ENCODE measurements around the gene TRABD2B. TPM values are rescaled to one million over a fixed set of nuclear protein-coding genes. Genes with fewer than 3 reads are reported as not detected.

The TRABD2B gene
- polyA plus RNA-seq, 3 donors, result 23.1 to 26.6 (median 24.7) TPM

DNA sequence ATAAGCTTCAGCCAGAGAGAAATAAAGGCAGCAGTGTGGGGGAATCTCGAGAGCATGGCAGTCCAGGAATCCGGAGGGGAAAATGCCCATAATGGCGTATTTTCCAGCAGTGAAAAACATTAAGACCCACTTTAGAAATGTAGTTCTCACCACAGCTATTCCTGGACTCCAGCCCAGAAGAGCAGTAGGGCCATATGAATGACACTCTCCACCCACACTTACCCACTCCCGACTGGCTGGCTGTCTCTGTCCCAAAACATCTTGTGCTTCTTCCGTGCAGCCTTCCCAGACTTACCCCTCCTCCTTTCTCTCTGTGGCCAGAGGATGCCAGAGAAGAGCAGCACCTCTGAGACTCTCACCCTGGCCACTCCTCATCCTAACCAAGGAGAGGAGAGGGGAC lies 56.4 kb downstream of the TRABD2B start:
- no peak for DNase-seq

DNA sequence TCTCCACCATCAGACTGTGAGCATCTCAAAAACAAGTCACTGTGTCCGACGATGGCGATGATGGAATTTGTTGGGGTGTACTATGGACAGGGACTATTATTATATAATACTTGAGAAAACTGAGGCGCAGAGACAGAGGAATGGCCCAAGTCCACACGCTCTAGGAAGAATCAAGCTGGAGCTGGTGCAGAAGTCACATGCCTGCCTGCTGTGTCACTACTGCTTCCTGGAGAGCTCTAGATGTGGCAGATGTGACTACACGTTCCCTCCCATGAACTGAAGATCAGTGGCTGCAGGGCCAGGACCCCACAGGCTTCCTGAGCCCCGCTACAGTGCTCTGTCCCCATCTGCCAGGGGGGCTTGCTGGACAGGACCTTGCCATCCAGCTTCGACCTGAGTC lies 56.9 kb downstream of the TRABD2B start:
- no peak for DNase-seq

DNA sequence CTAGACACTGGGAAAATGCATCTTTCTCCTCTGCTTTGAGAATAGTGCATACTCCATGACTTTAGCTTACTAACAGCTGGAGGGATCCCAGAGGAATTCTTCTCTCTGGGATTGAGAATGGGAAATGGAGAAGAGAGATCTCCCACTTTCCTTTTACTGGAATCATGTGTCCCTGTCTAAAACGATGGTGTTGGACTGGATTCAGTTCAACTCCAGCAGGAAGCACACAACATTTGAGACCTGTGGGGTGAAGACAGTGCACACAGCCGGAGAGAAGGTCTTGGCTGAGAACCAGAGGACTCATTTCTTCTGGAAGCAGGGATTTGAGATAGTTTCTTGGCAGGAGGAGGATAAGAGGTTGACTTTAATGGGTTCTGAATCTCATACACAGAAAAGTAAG lies 58.7 kb downstream of the TRABD2B start:
- DNase-seq, result no peak

DNA sequence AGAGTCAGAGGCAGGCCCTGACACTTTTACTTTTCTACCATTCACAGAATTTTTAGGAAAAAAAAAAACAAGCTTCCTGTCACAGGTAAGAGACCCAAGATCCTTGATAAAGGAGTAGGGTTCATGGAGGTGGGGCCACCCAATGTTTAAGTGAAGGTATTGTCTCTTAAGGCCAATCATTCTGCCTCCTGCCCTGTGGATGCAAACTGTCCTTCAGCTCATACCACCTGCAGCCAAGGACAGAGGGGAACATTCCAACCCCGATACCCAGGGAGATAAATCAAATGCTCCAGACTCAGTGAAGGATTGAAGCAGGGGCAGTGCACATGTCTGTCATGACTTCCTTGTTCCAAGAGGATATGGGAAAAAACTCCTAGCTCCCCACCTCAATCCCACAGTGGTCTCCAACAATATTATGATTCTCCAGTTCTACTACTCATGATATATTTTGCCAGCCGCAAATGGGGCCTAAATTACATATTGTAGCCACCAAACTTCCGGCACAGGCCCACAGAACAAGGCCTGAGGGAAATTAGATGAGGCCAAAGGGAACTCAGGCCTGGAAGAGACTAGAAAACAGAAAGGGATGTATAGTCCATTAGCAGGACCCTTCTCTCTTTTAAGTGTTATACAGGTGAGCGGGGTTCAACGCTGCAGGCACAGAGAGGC lies 59.5 kb downstream of the TRABD2B start:
- no peak for DNase-seq

DNA sequence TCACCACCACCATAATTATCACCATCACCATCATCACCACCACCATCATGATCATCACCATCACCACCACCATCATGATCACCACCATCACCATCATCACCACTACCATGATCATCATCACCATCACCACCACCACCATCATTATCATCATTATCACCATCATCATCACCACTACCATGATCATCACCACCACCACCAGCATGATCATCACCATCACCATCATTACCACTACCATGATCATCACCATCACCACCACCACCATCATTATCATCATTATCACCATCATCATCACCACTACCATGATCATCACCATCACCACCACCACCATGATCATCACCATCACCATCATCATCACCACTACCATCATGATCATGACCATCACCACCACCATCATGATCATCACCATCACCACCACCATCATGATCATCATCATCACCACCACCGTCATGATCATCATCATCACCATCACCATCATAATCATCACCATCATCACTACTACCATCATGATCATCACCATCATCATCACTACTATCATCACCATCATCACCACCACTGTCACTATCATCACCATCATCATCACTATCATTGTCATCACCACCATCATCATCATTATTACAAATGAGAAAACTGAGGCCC lies 60.2 kb downstream of the TRABD2B start:
- DNase-seq, result no peak

DNA sequence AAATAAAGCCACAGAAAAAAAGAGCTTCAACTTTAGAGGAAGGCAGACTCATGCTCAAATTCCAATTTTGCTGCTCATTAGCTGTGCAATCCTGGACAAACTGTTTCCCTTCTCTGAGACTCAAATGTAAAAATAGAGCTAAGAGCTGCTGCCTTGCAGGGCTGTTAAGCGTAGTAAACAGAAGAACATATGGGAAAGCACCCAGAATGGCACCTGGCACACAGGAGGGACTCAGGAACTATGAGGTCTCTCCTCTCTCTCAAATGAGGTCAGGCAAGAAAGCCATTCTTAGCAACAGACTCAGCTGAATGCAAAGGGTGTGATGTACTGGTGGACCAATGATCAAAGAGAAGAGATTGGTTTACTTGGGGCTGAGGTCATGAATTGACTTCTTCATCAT lies 61.3 kb downstream of the TRABD2B start:
- DNase-seq, result no peak

DNA sequence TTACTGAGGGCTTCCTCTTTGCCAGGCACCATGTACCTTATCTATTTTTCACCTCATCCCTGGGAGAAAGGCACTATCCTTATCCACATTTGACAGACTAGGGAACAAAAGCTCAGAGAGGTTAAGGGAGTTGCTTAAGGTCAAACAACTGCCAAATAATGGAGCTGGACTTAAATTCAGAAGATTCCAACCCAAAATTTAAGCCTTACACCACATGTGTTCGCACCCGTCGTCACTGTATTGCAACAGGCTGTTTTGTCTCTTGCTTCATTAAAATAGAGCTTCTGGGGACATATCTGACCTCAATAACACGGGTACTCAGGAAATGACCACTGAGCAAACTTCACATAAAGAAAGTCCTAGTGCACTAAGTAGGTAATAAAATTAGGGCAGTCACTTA lies 62.0 kb downstream of the TRABD2B start:
- DNase-seq, result no peak

DNA sequence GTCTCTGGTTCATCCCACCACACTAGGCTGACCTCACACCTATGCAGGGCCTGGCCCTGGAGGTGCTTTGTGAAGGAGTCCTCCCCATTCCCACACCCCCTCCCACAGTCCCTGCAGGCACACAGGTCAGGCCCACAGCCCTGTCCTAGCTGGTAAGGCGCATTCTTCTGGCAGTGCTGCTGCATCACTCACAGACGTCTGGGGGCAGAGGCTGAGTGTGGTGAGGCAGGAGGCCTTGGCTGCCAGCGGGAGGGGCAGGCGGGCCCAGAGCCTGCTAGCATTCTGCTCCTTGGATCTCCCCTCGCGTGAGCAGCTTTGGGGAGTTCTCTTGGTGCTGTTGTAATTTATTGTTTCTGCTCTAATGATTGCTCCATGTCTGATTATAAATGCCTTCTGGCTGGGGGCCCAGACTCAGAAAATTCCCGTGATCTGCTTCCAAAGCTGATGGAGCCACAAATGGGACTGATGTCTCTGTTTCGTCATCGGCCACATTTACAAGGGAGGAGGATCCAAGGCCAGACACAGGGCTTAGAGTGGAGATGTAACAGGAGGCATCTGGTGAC lies 62.9 kb downstream of the TRABD2B start:
- peak; percentile 68 for DNase-seq

DNA sequence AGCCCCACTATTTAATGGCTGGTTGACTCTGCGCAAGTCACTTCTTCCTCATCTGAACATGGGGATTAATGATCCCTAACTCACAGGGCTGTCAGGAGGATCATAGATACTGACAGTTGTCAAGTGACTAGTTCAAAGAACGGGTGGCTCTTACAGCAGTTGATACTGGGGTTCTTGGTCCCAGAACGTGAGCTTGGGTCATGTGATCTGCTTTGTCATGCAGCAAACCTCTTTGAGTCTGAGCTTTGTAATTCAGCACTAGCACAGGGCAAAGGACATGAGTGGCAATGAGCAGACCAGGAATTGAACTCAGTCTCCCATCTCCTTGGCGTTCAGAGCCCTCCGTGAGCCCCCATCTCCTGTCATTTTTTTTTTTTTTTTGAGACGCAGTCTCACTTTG lies 64.4 kb downstream of the TRABD2B start:
- no peak for DNase-seq

DNA sequence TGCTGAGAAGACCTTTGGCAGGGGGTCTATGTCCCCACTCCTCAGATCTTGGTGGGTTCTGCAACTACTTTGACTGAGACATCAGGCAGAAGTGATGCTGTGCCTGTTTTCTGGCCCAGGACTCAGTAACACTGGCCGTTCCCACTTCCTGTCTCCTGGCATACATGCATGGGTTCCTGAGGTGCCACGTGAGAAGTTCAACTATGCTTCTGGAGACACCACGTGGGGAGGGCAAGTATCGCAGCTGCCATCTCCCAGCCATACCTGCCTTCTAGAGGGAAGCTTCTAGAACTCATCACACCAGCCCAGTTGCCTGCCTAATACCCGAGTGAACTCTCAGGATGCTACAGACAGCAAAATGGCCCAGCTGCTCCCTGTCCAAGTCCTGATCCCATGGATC lies 65.8 kb downstream of the TRABD2B start:
- DNase-seq, result no peak

DNA sequence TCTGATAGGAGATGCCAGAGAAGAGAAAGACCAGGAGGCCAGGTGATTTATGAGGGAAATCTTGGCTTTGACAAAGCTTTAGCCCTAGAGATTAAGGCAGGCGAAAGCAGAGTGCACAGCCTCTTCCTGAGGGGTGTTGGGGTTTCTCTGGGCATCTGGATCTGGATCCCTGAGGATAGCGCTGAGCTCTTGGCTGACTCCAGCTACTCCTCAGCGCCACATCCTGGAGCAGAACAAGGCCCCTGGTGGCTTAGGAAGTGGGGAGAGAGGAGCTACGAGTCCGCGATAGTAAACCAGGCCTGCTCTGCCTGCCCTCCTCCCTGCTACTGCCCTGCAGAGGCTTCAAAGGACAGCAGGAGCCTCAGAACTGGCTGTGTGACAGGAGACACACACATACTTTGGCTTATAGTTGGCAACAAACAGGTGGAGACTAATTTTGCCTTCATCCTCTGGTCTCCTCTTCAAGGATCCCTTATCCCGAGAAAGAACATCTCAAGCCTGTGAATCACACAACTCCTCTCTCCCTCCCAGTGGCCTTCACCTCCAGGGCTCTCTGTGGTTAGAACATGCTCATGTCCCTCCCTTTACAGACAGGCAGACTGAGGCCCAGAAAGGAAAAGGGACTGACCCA lies 66.9 kb downstream of the TRABD2B start:
- no peak for DNase-seq

DNA sequence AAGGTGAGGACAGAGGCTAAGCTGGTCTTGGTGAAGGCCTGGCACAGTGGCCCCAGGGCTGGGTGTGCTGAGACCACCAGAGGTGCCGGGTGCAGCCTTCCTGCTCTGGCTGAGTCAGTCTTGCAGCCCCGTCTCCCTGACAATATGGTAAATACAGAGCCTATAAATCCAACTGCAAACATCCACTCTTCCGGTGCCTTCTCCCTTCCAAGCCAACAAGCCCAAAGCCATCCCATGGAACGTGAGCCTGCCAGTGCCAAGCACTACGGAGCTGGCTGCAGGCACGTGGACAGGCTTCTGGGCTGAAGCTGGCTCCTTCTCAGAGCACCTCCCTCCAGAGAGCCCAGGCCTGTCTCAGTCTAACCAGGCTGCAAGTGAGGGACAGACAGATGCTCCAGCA lies 70.0 kb downstream of the TRABD2B start:
- DNase-seq, result no peak

DNA sequence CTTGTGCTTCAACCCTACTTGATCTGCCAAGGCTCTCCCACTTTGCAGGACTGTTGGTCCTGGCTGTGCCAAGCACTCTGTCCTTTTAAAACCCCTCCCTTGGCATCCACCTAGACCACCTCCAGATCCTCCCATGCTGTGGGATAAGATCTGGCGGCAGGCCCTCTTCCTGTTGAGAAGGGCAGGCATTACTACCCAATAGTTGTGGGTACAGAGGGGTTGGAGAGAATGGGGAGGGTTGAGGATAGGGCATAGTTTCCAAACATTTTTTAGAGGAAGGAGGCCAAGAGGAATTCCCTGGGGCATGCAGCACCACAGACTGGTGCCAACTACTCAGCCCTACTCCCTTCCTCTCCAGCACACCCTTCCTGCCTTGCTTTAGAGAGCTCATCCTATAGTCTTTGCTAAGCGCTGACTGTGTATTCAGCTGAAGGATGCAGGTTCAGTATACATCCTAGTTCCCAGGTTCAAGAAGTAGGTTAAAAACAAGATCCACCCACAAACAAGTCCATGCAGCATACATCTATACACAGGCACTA lies 70.7 kb downstream of the TRABD2B start:
- DNase-seq, result no peak

DNA sequence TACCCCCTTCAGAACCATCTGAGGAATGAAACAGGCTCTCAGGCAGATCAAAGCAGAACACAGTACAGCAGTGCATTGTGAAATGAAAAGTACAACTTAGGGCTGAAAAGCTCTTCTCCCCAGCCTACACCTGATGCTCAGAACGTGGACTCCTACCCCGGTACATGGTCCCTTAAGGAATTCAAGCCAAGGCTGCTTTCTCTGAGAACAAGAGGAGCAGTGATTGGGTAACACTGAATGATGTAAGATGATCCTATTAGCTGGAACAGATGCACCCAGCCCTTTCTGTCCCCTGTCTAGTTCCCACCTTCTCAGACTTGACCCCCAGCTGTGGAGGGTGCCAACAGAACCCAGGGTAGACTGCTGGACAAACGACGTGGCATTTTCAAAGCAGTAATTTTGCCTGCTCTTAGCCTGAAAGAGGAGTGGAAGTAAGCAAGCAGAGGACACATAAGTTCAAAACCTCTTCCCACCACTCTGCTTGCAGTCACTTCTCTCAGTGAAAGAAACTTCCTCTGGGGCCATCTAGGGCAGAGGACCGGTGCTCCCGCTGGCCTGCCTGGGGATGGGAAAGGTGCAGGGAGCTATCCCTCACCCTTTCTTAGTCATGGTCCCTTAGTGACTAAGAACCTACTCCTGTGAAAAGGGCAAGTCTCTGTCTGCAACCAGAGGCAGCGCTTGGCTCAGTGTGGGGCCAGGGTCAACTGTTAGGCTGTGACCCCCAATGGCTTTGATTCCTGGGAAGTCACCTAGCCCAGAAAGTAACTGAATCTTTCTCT lies 72.7 kb downstream of the TRABD2B start:
- no peak for DNase-seq

DNA sequence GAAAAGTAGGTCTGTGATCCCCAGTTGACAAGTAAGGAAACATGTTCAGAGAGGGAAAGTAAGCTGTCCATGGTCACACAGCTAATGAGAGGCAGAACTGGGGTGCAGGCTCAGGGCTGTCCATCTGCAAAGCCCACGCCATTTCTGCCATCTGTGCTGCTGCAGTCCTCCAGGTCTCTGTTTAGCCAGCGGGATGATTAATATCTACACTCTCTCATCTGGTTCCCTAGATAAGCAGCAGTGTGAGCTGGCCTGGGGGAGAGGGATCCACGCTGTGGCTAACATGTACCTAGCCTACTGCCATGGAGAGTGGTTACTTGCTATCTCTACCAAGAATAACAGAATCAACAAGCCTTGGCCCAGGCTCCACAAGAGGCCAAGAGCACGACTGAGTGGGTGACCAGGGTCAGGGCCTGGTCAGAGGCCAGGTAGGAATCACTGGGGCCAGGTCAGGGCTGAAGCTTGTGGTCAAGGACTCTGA lies 75.2 kb downstream of the TRABD2B start:
- DNase-seq, result no peak

DNA sequence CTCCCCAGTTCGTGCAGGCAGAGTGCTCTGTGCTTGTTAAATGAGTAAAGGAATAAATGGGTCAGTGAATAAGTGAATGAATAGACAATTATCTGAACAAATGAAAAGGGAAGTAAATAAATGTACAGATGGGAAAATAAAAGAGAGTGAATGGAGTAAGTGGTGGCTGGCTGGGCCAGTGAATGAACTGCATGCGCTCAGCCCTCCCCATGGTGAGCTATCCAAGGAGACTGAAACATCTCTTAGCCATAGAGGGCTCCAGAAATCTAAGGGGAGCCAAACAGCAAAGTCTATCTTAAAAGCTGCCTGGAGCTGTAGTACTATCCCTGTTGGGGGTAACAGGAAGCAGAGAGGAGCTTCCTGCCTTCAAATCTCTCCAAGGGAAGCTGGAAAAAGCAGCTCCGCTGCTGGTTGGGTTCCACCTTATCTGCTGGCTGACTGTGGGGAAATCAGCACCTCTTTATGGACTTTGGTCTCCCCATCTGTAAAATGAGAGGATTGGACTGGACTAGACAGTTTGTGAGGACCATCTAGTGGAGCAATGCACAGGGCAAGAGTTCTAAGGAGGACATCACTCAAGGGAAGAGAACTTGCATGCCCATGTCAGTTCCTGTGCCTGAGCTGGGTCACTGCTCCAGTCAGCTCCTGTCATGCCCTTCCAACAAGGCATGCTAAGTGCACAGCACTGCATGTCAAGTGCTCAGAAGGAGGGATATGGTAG lies 77.9 kb downstream of the TRABD2B start:
- DNase-seq, result no peak

DNA sequence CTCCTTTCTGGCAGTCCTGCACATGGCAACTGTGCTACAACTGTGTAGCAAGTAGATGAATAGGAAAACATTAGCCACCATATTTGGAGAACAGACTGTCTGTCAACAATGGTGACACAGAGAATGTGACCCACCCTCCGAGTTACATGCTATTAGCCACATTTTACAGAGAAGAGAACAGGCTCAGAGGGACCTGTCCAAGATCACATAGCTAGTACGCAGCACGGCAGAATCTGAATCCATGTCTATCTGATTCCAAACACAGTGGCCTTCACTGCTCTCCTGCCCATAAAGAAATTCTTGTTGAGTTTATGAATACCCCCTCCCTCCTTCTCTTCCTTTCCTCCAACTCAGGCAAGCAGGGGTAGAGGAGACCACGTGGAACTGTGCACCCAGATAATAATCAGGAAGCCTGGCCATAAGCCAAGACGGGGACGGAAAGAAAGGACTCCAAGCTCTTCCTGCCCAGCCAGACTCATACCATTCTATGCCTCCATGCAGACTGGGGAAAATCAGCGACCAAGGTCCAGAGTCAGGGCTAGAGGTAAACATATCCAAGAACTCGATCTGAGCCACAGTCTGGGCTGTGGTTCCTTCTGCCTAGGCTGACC lies 78.8 kb downstream of the TRABD2B start:
- peak; percentile 54 for DNase-seq

DNA sequence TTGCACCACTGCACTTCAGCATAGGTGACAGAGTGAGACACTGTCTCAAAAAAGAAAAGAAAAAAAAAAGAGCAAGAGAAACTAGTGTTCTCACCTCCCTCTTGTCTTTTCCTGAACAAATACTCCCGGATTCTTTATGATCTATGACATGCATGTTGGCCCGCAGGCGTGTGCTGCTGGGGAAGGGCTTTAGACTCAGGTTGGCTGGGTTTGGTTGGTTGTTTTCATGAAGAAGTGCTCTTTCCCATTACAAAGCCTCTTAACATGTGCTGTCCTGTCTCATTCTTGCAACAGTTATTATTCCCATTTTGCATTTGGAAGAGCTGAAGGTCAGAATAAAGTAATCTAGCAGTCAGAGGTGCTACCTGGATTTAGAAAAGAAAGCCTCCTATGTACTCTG lies 79.5 kb downstream of the TRABD2B start:
- DNase-seq, result no peak

DNA sequence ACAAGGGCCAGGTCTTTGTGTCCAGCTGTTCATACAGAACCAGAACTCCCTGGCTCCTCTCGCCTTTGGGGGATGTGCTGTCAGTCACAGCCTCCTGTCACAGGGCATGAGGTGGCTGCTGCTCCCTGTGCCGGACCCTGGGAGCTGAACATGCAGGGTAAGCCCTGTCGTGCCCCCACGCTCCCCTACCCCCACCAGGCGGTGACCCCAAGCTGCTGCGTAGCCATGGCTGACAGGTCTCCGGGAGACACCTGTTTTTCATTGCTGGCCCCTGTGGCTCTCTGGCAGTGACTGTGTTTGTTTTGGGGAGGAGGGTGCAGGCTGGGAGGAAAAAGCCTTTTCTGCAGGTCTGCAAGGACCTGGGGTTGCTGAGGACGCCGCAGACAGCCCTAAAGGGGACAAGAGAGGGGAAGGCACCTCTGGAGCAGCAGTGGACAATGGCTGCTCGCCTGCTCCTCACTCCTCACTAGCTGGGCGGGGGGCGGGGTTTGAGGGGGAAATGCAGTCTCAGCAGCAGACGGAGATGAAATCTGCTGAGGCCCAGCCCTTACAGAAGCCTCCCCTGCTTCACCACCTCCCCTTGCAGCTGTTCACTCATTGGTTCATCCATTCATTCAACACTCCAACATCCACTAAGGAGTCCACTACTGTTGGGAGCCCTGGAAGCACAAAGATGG lies 81.4 kb downstream of the TRABD2B start:
- DNase-seq, result no peak
